WERI-Rb-1 (cell line): ENCODE results near the gene ZNF823.

Experiments used
- DNase-seq: peaks from one replicate; pipeline ENCODE4 v3.0.0-alpha.2; 2020
- H3K27ac ChIP-seq: fragments of 250-450 bp; sonication (Bioruptor Pico); 2 replicates; pipeline ENCODE4 v1.5.1; 2020; ENCODE audit warnings: mild to moderate bottlenecking, moderate library complexity
- H3K27me3 ChIP-seq: fragments of 250-450 bp; sonication (Bioruptor Pico); 2 replicates; pipeline ENCODE4 v1.5.1; 2021; ENCODE audit warnings: mild to moderate bottlenecking, low read depth, moderate library complexity; ENCODE audit not compliant: insufficient read depth, severe bottlenecking
- H3K36me3 ChIP-seq: fragments of 250-450 bp; sonication (Bioruptor Pico); 2 replicates; pipeline ENCODE4 v1.5.1; 2020; ENCODE audit warnings: mild to moderate bottlenecking, moderate library complexity
- H3K4me3 ChIP-seq: 2 replicates; pipeline ENCODE4 v1.5.1; 2011; ENCODE audit warnings: low read depth, mild to moderate bottlenecking, control low read depth, low read length
- H3K9me3 ChIP-seq: fragments of 250-450 bp; sonication (Bioruptor Pico); 2 replicates; pipeline ENCODE4 v1.5.1; 2021; ENCODE audit warnings: mild to moderate bottlenecking, moderate library complexity; ENCODE audit not compliant: severe bottlenecking
- CTCF ChIP-seq: IDR thresholded peaks from 2 replicates; pipeline ENCODE4 v1.5.1; 2011; ENCODE audit warnings: low read depth, mild to moderate bottlenecking, control low read depth, inconsistent platforms, low read length

ZNF823 gene

GRCh38 chr19:11729586-11729985 lies 9.2 kb downstream of the ZNF823 start:
- H3K36me3 ChIP-seq, result no peaks in the 10 kb centered on the region; the same call in 1 of the 2 replicates
- no peak overlapping the region for H3K4me3 ChIP-seq
- no peak for DNase-seq
- TF ChIP-seq CTCF, result no peak
- H3K27ac ChIP-seq, result no peak overlapping the region
- H3K9me3 ChIP-seq, result no peaks in the 10 kb centered on the region
- no peaks in the 10 kb centered on the region for H3K27me3 ChIP-seq

- TF ChIP-seq CTCF, result no peak
- no peak overlapping the region for H3K27ac ChIP-seq
- DNase-seq, result no peak
- H3K36me3 ChIP-seq, result peaks cover 35% of the 10 kb centered on the region
- H3K9me3 ChIP-seq, result peaks cover 12% of the 10 kb centered on the region
- no peak overlapping the region for H3K4me3 ChIP-seq
- no peaks in the 10 kb centered on the region for H3K27me3 ChIP-seq
Observed at GRCh38 chr19:11722414-11722813, 16.3 kb downstream of the ZNF823 start.

- H3K27ac ChIP-seq, result no peak overlapping the region
- TF ChIP-seq CTCF, result no peak
- H3K4me3 ChIP-seq, result no peak overlapping the region
- H3K27me3 ChIP-seq, result no peaks in the 10 kb centered on the region
- no peak for DNase-seq
- peaks cover 35% of the 10 kb centered on the region for H3K36me3 ChIP-seq
- H3K9me3 ChIP-seq, result peaks cover 12% of the 10 kb centered on the region
Observed at GRCh38 chr19:11721681-11722080, 17.1 kb downstream of the ZNF823 start.

- no peak for TF ChIP-seq CTCF
- no peak overlapping the region for H3K4me3 ChIP-seq
- H3K27me3 ChIP-seq, result no peaks in the 10 kb centered on the region
- H3K36me3 ChIP-seq, result no peaks in the 10 kb centered on the region
- no peaks in the 10 kb centered on the region for H3K9me3 ChIP-seq
- DNase-seq, result no peak
- no peak overlapping the region for H3K27ac ChIP-seq
Observed at GRCh38 chr19:11710313-11710712, 28.4 kb downstream of the ZNF823 start.

- no peak overlapping the region for H3K4me3 ChIP-seq
- H3K27ac ChIP-seq, result no peak overlapping the region
- TF ChIP-seq CTCF, result no peak
- DNase-seq, result no peak
- no peaks in the 10 kb centered on the region for H3K27me3 ChIP-seq
- no peaks in the 10 kb centered on the region for H3K36me3 ChIP-seq
- no peaks in the 10 kb centered on the region for H3K9me3 ChIP-seq
Observed at GRCh38 chr19:11708457-11708856, 30.3 kb downstream of the ZNF823 start.

- no peak overlapping the region for H3K27ac ChIP-seq
- no peaks in the 10 kb centered on the region for H3K9me3 ChIP-seq
- DNase-seq, result no peak
- H3K36me3 ChIP-seq, result no peaks in the 10 kb centered on the region
- no peaks in the 10 kb centered on the region for H3K27me3 ChIP-seq
- TF ChIP-seq CTCF, result no peak
- no peak overlapping the region for H3K4me3 ChIP-seq
Observed at GRCh38 chr19:11705474-11705873, 33.3 kb downstream of the ZNF823 start.
